ENCODE measurements around the gene PCDH15. TPM values are rescaled to one million over a fixed set of nuclear protein-coding genes. Genes with fewer than 3 reads are reported as not detected.

Gene PCDH15
- total and polyA plus RNA-seq, 9 of the 15 experiments (the other 6 are each of a cell fraction or from before 2014, with no cell fraction given), result not detected

DNA sequence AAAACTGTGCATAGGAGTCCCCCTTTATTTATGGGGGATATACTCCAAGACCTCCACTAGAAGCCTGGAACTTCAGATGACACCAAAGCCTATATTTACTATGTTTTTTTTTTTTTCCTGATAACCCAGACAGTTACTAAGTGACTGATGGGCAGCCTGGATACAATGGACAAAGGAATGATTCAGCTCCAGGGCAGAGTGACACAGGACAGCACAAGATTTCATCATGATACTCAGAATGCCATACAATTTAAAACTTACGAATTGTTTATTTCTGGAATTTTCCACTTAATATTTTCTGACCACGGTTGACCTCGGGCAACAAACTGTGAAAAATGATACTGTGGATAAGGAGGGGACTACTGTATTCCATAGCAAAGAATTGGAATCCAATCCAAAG is 843.6 kb downstream of the PCDH15 start (continued):
- TF ChIP-seq, protein P1, sequence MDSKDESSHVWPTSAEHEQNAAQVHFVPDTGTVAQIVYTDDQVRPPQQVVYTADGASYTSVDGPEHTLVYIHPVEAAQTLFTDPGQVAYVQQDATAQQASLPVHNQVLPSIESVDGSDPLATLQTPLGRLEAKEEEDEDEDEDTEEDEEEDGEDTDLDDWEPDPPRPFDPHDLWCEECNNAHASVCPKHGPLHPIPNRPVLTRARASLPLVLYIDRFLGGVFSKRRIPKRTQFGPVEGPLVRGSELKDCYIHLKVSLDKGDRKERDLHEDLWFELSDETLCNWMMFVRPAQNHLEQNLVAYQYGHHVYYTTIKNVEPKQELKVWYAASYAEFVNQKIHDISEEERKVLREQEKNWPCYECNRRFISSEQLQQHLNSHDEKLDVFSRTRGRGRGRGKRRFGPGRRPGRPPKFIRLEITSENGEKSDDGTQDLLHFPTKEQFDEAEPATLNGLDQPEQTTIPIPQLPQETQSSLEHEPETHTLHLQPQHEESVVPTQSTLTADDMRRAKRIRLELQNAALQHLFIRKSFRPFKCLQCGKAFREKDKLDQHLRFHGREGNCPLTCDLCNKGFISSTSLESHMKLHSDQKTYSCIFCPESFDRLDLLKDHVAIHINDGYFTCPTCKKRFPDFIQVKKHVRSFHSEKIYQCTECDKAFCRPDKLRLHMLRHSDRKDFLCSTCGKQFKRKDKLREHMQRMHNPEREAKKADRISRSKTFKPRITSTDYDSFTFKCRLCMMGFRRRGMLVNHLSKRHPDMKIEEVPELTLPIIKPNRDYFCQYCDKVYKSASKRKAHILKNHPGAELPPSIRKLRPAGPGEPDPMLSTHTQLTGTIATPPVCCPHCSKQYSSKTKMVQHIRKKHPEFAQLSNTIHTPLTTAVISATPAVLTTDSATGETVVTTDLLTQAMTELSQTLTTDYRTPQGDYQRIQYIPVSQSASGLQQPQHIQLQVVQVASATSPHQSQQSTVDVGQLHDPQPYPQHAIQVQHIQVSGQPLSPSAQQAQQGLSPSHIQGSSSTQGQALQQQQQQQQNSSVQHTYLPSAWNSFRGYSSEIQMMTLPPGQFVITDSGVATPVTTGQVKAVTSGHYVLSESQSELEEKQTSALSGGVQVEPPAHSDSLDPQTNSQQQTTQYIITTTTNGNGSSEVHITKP (IDR thresholded peaks at IDR 0.05; ENCODE audit: partially characterized antibody), result no peak
- no peak for TF ChIP-seq ZBTB8A (IDR thresholded peaks at IDR 0.05; ENCODE audit: partially characterized antibody)
- TF ChIP-seq, protein P2, sequence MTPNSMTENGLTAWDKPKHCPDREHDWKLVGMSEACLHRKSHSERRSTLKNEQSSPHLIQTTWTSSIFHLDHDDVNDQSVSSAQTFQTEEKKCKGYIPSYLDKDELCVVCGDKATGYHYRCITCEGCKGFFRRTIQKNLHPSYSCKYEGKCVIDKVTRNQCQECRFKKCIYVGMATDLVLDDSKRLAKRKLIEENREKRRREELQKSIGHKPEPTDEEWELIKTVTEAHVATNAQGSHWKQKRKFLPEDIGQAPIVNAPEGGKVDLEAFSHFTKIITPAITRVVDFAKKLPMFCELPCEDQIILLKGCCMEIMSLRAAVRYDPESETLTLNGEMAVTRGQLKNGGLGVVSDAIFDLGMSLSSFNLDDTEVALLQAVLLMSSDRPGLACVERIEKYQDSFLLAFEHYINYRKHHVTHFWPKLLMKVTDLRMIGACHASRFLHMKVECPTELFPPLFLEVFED (CRISPR knock-in tag; conservative IDR thresholded peaks at IDR 0.05), result no peak
- TF ChIP-seq, protein P3, sequence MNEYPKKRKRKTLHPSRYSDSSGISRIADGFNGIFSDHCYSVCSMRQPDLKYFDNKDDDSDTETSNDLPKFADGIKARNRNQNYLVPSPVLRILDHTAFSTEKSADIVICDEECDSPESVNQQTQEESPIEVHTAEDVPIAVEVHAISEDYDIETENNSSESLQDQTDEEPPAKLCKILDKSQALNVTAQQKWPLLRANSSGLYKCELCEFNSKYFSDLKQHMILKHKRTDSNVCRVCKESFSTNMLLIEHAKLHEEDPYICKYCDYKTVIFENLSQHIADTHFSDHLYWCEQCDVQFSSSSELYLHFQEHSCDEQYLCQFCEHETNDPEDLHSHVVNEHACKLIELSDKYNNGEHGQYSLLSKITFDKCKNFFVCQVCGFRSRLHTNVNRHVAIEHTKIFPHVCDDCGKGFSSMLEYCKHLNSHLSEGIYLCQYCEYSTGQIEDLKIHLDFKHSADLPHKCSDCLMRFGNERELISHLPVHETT (CRISPR knock-in tag; conservative IDR thresholded peaks at IDR 0.05 in 1 of 2, IDR thresholded peaks at IDR 0.05 in 1 of 2), result no peak
- no peak for TF ChIP-seq U2AF2 (optimal IDR thresholded peaks at IDR 0.05; ENCODE audit: low read depth, low read length)
- no peak for TF ChIP-seq IFI16 (CRISPR knock-in tag; IDR thresholded peaks at IDR 0.05)
- no peak for TF ChIP-seq ZNF76 (CRISPR knock-in tag; IDR thresholded peaks at IDR 0.05; ENCODE audit: borderline replicate concordance)

All from K562 (cell line).